HCEC 1CT (cell line): ENCODE results near the gene LRPPRC.
"Not testable (repeated sequence)": the region's sequence is repeated elsewhere in the genome, so short reads cannot be mapped to it uniquely, and the experiment has no call there.

Source experiments
- DNase-seq: peaks from one replicate; pipeline ENCODE4 v3.0.0-alpha.2; 2017

The LRPPRC gene

GRCh38 chr2:43995733-43996533 lies at the start of gene LRPPRC:
Gene LRPPRC, minus strand, starts transcription at chr2:43995989. Its CDS starts 42 bp downstream, at chr2:43995947.
- DNase-seq = peak; percentile 97

DNA sequence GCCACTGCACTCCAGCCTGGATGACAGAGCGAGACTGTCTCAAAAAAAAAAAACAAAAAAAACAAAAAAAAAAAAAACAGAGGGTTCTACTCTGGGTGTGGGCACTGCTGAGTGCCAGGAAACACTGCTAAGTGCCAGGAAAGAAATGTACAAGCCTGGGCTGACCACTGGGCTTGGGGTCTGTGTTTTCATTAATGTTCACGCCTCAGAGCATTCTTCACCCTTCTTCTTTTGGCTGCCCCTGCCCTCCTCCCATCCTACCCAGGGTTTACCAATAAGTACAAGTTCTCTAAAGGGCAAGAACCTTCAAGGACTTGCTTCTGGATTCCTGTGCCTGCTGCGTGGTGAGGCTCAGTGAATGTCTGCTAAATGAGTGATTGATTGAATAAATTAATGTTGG lies 49.3 kb upstream of the LRPPRC start:
- DNase-seq = no peak

GRCh38 chr2:44044281-44044720 lies 48.5 kb upstream of the LRPPRC start:
- peak; percentile 79 for DNase-seq

DNA sequence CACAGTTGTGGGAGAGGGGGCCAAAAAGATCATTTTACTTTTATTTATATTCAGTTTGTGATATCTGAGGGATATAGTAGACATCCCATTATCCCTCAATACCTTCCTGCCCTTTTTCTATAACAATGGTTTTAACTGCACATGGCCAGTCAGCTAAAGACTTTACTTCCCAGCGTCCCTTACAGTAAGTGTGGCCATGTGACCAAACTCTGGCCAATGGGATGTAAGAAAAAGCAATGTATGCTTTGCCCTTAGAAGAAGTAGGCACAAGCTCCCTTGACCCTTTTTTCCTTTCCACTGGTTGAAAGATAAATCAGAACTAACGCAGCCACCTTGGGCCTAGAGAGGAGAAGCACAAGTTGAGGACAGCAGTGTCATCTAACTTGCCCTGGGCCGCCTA lies 44.6 kb upstream of the LRPPRC start:
- no peak for DNase-seq

GRCh38 chr2:44038277-44038676 lies 42.5 kb upstream of the LRPPRC start:
- no peak for DNase-seq

DNA sequence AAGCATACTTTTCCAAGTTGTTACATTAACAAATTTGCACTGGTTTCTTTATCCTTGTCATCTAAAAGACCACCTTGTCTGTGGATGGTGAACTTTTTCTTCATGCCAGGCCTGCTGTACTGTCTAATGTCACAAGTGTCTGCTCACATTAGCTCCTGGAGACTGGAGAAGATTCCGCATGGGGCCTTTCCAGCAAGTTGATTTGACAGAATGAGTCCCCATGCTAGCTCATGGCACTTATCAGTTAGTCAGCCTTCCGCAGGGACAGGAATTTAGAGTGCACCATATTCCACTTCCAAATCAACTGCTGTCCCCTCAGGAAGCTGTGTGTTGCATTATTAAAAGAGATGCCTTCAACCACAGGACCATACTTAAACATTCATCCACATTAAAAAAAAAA lies 41.4 kb upstream of the LRPPRC start:
- no peak for DNase-seq

DNA sequence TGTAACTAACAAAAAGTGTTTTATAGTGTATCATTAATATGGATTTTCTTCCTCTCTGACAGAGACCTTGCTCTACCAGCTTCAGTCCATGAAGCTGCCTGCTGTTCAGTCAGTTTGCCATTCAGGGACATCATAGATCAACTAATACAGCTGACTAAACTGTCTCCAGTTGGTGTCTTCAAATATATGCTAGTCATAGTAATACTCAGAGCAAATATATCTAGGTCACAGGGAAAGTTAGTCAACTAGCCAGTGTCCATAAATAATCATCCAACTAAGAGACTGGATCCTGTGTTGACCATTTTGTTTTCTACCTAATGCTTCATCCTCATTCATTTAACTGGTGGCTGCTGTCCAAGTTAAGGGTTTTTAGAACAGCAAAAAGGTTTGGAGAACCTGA lies 38.2 kb upstream of the LRPPRC start:
- DNase-seq = no peak

DNA sequence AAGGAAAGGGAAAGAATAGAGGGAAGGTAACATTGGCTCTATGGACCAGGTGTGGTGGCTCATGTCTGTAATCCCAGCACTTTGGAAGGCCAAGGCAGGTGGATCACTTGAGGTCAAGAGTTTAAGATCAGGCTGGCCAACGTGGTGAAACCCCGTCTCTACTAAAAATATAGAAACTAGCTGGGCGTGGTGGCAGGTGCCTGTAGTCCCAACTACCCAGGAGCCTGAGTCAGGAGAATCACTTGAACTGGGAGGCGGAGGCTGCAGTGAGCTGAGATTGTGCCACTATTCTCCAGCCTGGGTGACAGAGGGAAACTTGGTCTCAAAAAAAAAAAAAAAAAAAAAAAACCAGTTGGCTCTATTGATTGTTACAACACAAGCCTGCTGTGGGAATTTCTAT lies 31.3 kb upstream of the LRPPRC start:
- not testable (repeated sequence) for DNase-seq

GRCh38 chr2:44016282-44016681 lies 20.5 kb upstream of the LRPPRC start:
- DNase-seq = peak; percentile 10

- DNase-seq = no peak
These were observed 19.4 kb upstream of the LRPPRC start for GRCh38 chr2:44015239-44015638.

DNA sequence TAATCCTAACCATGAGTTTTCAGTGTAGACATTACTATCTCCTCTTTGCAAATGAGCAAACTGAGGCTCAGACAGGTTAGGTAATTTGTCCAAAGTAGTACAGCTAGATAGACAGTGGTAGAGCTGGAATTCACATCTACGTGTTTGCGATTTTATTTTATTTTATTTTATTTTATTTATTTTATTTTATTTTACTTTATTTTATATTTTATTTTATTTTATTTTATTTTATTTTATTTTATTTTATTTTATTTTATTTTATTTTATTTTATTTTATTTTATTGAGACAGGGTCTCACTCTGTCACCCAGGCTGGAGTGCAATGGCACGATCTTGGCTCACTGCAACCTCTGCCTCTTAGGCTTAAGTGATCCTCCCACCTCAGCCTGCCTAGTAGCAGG lies 17.4 kb upstream of the LRPPRC start:
- DNase-seq = not testable (repeated sequence)

GRCh38 chr2:44010266-44010665 lies 14.5 kb upstream of the LRPPRC start:
- DNase-seq = no peak

GRCh38 chr2:44009136-44009735 lies 13.4 kb upstream of the LRPPRC start:
- DNase-seq = no peak

- DNase-seq = peak; percentile 48
These were observed 10.1 kb upstream of the LRPPRC start for GRCh38 chr2:44005846-44006245.

GRCh38 chr2:44004735-44005602 lies 9.2 kb upstream of the LRPPRC start:
- peak; percentile 19 for DNase-seq

DNA sequence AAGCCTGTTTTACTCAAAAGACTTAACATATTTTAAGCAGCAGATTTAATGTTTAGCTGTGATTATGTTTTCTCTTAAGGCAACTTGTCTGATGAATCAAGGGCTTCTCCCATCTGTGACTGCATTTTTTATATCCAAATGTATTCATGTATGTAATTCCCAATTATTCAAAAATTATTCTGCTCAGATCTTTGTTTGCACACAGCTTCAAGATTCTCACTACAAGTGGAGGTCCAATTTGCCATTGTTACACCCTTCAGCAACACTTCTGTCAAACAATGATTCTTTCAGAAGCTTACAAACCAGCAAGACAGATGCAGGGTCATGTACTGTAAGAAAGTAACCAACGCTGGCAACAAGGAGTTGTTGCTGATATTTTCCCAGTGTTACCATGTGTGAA lies 5.9 kb upstream of the LRPPRC start:
- DNase-seq = no peak

- no peak for DNase-seq
These were observed 2.5 kb upstream of the LRPPRC start for GRCh38 chr2:43998263-43998662.

GRCh38 chr2:43993437-43993836 lies 2.4 kb downstream of the LRPPRC start:
- no peak for DNase-seq

- DNase-seq = no peak
These were observed 6.2 kb downstream of the LRPPRC start for GRCh38 chr2:43989545-43989944.

GRCh38 chr2:43986600-43986999 lies 9.2 kb downstream of the LRPPRC start:
- no peak for DNase-seq

- DNase-seq = no peak
These were observed 10.4 kb downstream of the LRPPRC start for GRCh38 chr2:43985359-43985758.

- DNase-seq = no peak
These were observed 11.3 kb downstream of the LRPPRC start for GRCh38 chr2:43984533-43984932.

DNA sequence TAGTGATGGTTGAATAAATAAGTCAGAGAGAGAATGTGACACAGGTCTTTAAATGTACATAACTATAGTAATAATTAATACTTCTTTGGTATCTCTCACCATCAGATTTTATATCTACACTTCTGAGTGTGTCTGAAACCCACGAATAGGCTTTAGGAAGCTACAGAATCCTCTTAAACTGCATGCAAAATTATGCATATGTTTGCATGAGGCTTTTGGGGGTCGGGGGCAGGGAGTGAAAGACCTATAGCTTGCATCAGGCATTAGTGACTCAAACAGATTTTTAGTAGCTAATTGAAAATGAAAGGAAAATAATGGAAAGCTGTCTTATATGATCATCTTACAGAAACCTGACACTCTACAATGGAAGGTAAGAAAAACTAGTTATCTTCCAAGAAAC lies 14.9 kb downstream of the LRPPRC start:
- DNase-seq = no peak
